HG03095 (cell line): Measurements from ENCODE around the gene NXPH3.

Experiments used
- ATAC-seq: cut with Tn5 transposase; IDR thresholded peaks from one replicate; pipeline ENCODE4 v1.9.1; 2021; ENCODE audit warnings: moderate library complexity; ENCODE audit not compliant: unreplicated experiment

The NXPH3 gene

DNA sequence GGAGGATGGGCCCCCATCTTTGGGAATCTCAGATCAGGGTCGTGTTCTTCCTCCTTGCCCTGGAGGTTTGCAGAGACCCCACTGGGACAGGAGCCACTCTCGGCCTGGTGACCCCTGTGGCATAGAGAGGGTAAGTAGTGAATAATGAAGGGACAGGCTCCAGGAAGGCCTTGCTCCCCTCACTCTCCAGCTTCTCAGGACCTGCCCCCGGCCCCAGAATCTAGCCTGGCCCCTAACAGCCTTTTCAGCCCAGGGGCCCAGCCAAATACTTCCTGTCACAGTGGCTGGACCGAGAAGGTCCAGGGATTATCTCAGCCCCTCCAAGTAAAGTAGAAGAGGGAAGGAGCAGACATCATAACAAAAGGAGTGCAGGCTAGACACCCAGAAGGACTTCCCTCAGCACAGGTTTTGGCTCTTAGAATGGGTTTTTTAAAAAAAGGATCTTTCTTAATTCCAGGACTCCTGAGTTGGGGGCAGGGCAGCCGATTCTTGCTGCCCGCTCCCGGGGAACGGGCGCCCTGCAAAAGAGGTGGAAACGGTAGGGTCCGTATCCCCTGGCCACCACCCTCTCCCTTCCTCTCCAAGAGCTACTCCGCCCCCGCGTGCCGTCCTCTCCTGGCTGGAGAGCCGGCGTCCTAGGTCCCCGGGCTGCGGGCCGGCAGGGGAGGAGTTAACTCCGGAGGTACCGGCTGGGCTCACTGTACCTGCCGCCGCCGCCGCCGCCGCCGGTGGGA is 559 bp upstream of the NXPH3 start:
- ATAC-seq: no peak

DNA sequence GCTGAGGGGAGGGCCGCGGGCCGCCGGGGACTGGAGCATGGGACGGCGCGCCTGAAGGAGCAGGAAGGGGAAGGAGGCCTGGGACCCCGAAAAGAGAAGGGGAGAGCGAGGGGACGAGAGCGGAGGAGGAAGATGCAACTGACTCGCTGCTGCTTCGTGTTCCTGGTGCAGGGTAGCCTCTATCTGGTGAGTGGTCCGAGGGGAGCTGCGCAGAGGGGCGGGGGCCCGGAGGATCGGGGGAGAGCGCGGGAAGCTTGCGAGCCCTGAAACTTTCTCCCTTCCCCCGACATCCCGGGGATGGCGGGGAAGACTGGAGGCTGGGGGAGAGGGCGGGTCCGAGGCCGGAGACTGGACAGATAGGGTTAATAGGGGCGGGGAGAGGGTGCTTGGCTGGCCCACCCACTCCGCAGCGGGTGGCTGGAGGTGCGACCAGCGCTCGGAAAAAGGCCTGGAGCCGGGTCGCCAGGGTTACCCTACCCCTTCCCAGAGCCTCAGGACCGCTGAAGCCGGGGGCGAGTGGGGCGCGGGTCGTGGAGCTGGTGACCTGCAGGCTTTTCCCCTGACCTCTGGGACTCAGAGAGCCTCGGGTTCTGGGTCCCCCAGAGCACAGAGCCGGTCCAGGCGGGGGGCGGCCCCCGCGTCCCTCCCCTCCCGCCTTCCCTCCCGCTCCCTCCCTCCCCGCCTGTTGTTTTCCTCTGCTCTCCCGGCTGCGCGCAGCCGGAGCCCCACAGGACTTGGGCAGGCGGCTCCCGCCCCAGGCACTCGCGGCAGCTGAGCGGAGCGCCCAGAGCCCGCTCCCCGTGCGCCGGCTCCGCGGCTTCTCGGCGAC is 631 bp downstream of the NXPH3 start:
- no peak for ATAC-seq

DNA sequence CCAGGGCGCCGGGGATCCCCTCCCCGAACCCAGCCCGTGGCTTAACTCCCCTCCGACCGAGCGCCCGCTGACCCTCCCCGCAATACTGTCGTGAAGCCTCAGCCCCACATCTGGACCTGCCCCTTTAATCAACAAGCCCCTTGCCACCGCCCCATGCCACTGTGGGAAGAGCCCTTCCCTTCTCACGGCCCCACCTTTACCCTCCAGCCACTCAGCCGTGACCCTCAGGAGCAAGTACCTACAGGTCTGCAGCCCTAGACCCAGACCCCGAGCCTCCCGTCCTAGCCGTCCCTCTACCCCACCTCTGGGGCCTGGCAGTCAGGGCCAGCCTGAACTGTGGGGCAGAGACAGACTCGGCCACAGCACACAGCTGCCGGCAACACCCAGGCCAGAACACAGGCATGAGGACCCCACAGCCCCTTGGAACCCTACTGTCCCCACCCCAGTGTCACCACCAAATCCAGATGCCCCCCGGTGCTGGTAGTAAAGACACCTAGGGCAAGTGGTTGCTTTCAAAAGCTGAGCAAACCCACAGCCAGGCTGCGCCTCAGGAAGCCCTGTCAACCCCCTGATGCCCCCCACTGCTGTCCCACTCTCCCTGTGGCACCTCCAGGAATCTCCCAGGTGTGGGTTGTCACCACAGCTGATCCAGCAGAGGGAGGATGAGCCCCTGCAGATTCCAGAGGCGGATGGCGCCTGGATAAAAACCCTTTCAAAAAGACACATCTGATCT is 1.4 kb downstream of the NXPH3 start:
- no peak for ATAC-seq

DNA sequence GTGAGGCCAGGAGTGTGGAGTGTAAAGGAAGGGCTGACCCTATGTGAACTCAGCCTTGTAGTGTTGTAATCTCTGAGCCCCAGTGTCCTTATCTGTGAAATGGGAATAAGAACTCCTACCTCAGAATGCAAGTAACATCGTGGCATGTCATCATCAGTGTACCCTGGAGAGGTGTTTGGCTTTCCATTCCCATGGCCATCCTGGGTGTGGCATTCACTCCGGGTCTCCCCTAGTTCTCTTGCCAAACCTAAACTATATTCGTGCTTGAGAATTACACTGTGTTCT is 1.9 kb downstream of the NXPH3 start:
- ATAC-seq: no peak

DNA sequence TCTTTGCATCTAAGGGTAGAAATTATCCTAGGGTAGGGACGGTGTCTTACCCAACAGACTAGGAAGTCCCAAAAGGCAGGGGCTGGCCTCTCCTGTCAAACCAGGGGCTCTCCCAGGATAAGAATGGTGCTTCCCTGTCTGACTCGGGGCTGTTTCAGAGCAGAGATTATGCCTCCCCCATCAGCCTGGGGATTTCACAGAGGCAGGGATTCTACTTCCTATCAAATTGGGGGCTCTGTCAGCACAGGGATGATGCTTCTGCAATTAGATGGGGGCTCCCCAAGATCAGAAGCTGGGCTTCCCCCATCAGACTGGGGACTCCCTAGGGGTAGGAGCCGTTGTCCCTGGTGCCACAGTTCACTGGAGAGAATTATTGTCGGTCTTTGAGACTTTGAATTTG is 2.3 kb downstream of the NXPH3 start:
- no peak for ATAC-seq

DNA sequence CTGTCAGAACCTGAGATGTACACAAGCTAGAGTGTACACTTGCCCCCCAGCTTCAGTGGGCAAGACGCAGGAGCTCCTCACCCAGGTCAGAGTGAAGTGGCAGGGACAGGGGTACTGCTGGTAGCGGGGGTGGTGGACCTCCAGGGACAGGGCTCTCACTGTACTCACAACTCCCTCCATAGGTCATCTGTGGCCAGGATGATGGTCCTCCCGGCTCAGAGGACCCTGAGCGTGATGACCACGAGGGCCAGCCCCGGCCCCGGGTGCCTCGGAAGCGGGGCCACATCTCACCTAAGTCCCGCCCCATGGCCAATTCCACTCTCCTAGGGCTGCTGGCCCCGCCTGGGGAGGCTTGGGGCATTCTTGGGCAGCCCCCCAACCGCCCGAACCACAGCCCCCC is 2.7 kb downstream of the NXPH3 start:
- no peak for ATAC-seq

DNA sequence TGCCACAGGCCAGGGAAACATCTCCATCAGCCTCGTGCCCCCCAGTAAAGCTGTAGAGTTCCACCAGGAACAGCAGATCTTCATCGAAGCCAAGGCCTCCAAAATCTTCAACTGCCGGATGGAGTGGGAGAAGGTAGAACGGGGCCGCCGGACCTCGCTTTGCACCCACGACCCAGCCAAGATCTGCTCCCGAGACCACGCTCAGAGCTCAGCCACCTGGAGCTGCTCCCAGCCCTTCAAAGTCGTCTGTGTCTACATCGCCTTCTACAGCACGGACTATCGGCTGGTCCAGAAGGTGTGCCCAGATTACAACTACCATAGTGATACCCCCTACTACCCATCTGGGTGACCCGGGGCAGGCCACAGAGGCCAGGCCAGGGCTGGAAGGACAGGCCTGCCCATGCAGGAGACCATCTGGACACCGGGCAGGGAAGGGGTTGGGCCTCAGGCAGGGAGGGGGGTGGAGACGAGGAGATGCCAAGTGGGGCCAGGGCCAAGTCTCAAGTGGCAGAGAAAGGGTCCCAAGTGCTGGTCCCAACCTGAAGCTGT is 3.4 kb downstream of the NXPH3 start:
- ATAC-seq: no peak

DNA sequence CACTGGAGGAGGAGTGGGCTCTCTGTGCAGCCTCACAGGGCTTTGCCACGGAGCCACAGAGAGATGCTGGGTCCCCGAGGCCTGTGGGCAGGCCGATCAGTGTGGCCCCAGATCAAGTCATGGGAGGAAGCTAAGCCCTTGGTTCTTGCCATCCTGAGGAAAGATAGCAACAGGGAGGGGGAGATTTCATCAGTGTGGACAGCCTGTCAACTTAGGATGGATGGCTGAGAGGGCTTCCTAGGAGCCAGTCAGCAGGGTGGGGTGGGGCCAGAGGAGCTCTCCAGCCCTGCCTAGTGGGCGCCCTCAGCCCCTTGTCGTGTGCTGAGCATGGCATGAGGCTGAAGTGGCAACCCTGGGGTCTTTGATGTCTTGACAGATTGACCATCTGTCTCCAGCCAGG is 3.9 kb downstream of the NXPH3 start:
- ATAC-seq: no peak

DNA sequence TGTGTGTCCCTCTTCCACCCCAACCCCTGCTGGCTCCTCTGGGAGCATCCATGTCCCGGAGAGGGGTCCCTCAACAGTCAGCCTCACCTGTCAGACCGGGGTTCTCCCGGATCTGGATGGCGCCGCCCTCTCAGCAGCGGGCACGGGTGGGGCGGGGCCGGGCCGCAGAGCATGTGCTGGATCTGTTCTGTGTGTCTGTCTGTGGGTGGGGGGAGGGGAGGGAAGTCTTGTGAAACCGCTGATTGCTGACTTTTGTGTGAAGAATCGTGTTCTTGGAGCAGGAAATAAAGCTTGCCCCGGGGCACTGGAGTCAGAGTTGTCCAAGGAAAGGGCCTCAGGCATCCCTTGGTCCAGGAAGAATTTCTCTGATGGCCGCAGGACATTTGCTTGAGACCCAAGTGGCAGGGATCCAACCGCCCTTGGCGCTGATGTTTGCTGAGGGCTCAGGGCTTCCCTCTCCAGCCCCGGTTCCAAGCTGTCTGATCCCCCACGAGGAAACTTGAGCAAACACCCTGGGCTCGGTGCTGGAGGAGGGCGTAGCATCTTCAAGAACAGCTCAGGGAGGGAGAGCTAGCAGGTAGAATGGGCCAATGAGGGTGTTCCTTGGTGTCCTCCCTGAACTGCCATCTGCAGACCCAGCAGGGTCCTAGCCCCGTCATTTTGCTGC is 4.5 kb downstream of the NXPH3 start:
- ATAC-seq: no peak

DNA sequence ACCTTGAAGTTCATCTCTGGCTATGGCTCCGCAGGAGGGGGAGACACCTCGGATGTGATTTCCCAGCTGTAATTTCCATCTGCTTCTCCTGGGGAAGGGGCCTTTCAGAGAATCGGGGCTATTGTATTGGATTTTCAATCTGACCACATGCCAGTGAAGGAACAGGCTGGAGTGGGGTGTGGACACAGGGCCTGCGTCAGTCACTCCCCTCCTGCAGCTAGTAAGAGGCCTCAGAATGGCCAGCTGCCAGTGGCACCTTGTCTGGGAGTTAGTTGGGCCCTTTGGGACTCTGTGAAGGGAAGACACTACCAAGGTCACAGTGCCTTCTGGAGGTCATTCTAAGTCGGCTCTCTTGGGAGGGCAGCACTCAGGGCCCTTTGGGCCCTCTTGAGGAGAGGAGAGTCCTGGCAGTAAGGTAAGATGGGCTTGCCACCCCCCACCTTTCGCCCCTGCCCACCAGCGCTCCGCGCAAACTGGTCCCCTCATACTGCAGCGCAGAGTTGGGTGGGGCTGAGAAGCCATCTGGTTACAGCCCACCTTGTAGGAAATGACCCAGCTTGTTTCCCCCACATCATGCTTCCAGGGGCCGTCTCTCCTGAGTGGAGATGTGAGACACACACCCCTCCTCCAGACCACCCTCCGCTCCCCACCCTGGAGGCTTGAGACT is 5.4 kb downstream of the NXPH3 start:
- no peak for ATAC-seq

DNA sequence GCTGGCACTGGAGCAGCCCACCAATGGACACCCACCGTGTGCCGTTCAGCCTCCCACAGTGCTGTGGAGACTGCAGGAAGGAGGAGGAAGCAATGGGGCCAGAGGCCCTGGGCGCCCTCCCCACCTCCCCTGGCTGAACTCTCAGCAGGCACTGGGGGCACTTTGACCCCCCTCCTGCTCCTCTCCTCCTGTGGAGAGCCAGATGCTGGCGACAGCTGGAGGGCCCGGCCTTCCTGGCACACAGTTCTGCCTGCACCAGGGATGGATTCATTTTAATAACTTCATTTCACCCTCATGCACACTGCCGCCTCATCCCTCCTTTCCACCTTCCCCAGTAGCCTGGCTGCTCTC is 6.0 kb downstream of the NXPH3 start:
- ATAC-seq: no peak

DNA sequence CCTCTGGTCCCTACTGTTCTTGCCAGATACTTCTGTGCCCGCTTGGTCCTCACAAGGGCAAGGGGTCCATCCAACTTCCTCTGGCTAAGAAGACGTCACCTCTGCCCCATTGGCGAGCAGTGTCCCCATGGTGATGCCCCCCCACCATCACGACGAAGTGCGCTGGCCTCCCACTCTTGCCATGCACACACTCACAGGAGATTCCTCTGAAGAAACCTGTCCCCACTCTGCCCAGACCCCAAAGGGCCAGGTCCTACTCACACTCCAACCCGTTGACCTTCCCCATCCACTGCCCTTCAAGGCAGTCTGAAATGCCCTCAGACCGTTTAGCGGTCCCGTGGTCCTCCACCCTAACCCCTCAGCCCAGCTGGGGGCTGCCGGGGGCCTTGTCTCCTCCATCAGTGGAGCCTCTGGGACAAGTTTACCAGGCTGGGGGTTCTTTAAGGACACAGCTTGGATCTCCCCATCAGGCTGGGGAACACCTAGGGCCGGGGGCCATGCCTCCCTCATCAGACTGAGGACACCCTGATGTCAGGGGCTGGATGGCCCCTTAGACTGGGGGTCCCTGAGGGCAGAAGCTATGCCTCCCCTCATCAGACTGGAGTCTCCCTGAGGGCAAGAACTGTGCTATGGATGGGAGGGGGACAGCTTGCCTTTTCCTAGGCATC is 6.5 kb downstream of the NXPH3 start:
- no peak for ATAC-seq

DNA sequence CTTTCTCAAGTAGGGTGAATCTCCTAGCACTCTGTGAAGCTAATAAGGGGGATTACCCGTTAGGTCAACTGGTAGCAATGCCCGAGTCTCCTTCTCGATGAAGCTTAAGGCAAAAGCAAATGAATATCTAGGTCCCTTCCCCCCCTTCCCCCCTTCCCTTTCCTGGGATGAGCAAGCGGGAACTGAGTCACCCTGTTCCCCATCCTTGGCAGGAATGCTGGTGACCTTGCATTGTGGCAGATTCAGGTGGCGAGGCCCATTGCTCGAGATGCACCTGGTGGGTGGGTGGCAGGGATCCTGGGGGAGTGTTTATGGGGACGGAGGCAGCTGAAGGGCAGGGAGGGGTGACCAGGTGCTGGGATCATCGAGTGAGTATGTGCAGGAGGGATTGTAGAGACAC is 7.1 kb downstream of the NXPH3 start:
- ATAC-seq: no peak

DNA sequence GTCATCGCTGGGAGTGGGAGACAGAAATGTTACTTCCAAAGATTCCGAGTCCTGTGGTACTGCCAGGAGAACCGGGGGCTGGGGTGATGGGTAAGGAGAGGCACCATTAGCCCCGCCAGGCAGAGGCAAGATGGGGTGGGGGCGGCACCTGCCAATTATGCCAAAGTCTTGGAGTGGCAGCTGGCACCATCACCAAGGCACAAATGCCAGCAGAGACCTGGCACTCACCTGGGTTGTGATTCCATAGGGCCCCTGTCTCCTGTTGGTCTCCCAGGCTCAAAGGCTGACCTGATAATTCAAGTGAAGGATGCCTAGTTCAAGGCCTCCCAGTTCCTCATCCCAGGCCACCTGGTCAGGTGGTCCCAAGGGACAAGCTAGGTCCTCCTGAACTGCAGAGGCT is 7.6 kb downstream of the NXPH3 start:
- ATAC-seq: no peak

DNA sequence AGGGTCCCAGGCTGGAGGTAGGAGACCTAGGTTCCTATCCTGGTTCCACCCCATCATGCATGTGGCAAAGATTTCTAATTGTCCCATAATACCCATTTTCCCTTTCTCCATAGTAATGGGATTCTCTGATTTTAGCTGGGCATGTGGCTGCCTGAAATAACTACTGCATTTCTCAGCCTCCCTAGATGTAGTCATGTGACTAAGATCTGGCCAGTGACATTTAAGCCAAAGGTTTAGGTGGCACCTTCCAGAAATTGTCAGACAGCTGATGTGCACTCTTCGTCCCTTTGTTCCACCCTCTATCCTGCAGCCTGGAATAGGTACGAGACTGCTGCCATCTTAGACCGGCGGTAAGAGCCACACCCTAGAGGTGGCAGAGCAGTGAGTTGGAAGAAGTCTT is 8.2 kb downstream of the NXPH3 start:
- no peak for ATAC-seq

DNA sequence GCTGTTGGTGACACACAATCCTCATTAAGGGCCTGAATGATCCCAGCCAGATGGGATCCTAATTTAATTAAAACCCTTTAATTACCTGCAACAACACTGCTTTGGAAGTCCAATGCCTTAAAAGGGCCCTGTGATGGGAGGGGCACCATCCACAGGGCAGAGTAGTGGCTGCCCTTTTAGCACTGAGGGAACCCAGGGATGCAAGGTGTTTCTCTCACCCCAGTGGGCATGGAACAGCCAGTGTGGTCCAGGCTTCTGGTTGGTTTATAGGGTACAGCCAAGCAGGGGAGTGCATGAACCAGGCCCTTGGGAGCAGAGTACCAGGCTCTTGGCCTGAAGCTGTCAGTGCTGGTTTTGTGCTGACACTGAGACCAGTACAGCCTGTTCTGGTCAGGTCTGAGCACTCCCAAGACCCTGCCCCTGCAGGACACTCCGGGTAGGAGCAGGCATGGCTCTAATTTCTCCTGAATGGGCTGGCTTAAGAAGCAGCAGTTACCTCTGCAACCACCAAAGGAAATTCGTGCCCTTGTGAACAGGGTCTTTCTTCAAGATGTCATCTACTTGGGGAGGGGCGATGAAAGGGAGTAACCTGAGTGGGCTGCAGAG is 9.9 kb downstream of the NXPH3 start:
- ATAC-seq: no peak

DNA sequence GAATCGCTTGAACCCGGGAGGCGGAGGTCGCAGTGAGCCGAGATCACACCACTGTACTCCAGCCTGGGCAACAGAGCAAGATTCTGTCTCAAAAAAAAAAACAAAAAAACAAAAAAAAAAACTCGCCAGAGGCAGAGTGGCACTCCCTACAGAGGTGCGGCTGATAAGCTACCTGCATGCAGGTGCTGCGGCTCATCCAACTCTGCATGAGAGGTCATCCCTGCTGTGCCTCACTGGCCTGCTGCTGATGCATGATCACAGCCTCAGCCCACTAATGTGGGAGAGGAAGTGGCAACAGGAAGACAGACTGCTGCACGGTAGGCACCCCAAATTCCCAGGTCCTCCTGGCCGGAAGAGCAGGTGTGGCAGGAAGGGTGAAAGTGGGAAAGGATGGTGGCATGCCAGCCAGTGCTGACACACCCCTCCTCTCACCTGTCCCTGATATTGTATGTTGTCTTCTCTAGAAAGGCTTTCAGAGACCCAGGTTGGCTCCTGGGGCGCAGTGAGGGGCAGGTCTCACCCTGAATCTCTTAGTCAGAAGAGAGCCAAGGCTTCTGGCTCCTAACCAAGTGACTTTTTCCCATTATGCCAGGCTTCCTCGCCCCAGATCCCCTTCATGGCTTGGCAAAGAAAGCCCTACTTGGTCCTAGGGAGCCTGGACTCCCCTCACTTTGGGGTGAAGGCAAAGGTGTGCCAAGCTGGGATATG is 11.8 kb downstream of the NXPH3 start:
- no peak for ATAC-seq

DNA sequence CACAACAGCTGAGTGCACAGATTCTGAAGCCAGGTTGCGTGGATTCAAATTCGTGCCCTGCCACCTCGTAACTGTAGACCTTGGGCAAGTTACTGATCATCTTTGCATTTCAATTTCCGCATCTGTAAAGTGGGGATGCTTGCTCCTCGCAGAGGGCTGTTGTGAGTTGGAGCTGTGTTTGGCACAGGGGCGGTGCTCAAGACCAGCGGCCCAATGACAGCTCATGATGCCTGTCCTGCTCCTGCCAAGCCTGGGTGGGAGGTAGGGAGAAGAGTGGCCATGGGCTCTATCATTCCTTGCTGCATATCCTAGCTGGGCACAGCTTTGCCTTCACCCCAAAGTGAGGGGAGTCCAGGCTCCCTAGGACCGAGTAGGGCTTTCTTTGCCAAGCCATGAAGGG is 12.6 kb downstream of the NXPH3 start:
- no peak for ATAC-seq
